K562 (cell line): ENCODE measurements around the gene TXLNA. TPM values are rescaled to one million over a fixed set of nuclear protein-coding genes. Genes with fewer than 3 reads are reported as not detected.

Experiments
- CHD7 ChIP-seq: fragments of 200-600 bp; sonication (generic); IDR thresholded peaks from one replicate; pipeline ENCODE4 v1.6.1; 2012; ENCODE audit warnings: mild to moderate bottlenecking, low read depth, low read length, inconsistent platforms
- DDX20 ChIP-seq: fragments of 450-650 bp; IDR thresholded peaks from 2 replicates; pipeline ENCODE4 v1.6.1; 2016; ENCODE audit warnings: missing genetic modification characterization, low read depth, mild to moderate bottlenecking, missing compliant biosample characterization, moderate library complexity
- ZBTB1 ChIP-seq: sonication (generic); formaldehyde crosslinking; IDR thresholded peaks from 2 replicates; pipeline ENCODE4 v1.8.1; 2023; ENCODE audit warnings: missing genetic modification reagents, low read depth, mild to moderate bottlenecking, borderline replicate concordance
- ZBTB49 ChIP-seq: sonication (generic); formaldehyde crosslinking; IDR thresholded peaks from 2 replicates; pipeline ENCODE4 v1.8.0; 2022; ENCODE audit warnings: missing genetic modification reagents, mild to moderate bottlenecking, borderline replicate concordance
- polyA plus RNA-seq, 8 experiments: library from polyadenylated mRNA; depleted of rRNA in 4 of 8; stranded (reverse) in 5 of 8; unstranded in 3 of 8; fragments of >200 nt; fragmentation: Nextera tagmentation in 2 of 8; fragmentation: Illumina TruSeq in 1 of 8; extraction: Ambion mirVana in 2 of 8; extraction: Trizol in 1 of 8; gene quantifications; 2 replicates each; pipeline versions ENCODE4 v1.2.1 to v1.2.3, GENCODE V29; 2011 to 2014; ENCODE audit warnings: inconsistent platforms in 1 of 8, missing spikeins in 1 of 8
- total RNA-seq, 7 experiments: library from RNA; depleted of rRNA in 6 of 7; stranded (reverse); fragments of >200 nt in 6 of 7; fragmentation: Illumina TruSeq in 2 of 7; extraction: Trizol in 2 of 7; gene quantifications; 2 replicates each; pipeline versions ENCODE4 v1.2.1 to v1.2.3, GENCODE V29; 2011 to 2021; ENCODE audit warnings: low replicate concordance in 1 of 7
- TF ChIP-seq, protein P1 (sequence below): sonication (generic); formaldehyde crosslinking; IDR thresholded peaks from 2 replicates; pipeline ENCODE4 v1.8.1; 2023; ENCODE audit warnings: mild to moderate bottlenecking, missing genetic modification reagents
- TF ChIP-seq, protein P2 (sequence below): sonication (generic); formaldehyde crosslinking; IDR thresholded peaks from 2 replicates; pipeline ENCODE4 v1.8.1; 2022; ENCODE audit warnings: missing genetic modification reagents

The TXLNA gene
- total and polyA plus RNA-seq, 9 of the 15 experiments (the other 6 are each of a cell fraction or from before 2014, with no cell fraction given): 9.2 to 54.5 (median 39.3) TPM

DNA sequence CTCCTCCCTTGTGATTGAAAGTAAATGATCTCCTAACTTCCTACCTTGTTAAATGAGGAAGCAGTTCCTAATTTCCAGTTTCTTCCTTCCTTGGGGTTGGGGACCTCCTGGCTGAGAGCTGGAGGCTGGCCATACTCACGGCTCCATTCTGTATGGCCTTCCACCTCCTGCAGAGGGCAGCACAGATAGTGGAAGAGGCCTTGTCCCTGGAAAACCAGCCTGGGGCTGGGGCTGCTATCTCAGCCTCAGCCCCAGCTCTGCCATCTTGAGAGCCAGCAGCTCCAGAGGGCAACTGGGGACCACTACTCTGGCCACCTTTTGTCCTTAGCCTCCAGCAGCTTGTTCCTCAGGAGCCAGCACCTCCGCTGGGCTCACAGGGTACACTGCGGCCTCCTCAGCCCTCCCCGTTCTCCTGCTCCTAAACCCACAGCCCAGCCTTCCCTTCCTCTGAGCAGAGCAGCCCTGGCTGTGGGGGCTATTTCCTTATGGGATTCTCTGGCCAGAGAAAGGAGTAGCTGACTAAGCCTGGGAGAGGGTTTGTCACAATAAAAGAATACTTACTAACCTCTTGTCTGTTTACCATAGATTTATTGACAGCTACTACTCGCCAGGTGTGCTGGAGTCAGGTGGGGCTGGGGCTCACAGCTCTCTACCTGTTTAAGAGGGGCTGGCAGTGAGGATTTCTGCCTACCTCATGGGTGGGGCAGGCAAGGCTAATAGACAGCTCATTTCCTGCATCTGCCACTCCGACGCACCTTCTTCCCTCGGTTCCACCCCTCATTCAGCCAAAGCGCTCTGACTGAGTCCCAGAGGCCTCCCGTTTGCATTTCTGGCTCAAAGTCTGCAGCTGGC, 36.4 kb downstream of the TXLNA start (continued):
- TF ChIP-seq CHD7 (no peak), DDX20 (tag) (no peak), ZBTB1 (CRISPR knock-in tag) (no peak), ZBTB49 (CRISPR knock-in tag) (no peak)
- TF ChIP-seq, protein P1, sequence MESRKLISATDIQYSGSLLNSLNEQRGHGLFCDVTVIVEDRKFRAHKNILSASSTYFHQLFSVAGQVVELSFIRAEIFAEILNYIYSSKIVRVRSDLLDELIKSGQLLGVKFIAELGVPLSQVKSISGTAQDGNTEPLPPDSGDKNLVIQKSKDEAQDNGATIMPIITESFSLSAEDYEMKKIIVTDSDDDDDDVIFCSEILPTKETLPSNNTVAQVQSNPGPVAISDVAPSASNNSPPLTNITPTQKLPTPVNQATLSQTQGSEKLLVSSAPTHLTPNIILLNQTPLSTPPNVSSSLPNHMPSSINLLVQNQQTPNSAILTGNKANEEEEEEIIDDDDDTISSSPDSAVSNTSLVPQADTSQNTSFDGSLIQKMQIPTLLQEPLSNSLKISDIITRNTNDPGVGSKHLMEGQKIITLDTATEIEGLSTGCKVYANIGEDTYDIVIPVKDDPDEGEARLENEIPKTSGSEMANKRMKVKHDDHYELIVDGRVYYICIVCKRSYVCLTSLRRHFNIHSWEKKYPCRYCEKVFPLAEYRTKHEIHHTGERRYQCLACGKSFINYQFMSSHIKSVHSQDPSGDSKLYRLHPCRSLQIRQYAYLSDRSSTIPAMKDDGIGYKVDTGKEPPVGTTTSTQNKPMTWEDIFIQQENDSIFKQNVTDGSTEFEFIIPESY (CRISPR knock-in tag): no peak
- TF ChIP-seq, protein P2, sequence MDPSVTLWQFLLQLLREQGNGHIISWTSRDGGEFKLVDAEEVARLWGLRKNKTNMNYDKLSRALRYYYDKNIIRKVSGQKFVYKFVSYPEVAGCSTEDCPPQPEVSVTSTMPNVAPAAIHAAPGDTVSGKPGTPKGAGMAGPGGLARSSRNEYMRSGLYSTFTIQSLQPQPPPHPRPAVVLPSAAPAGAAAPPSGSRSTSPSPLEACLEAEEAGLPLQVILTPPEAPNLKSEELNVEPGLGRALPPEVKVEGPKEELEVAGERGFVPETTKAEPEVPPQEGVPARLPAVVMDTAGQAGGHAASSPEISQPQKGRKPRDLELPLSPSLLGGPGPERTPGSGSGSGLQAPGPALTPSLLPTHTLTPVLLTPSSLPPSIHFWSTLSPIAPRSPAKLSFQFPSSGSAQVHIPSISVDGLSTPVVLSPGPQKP (CRISPR knock-in tag): no peak
